ENCODE data around the gene FBXL15. TPM values are rescaled to one million over a fixed set of nuclear protein-coding genes. Genes with fewer than 3 reads are reported as not detected.

Gene FBXL15
- total and polyA plus RNA-seq, 2 experiments from 2014 or later, result 18.5 to 36.1 TPM

- Mint-ChIP-seq H3K27me3 (ENCODE audit: insufficient read depth, low read depth, poor library complexity) (peaks cover 56% of the 10 kb centered on the region), H3K4me1 (peaks cover 31% of the 10 kb centered on the region), H3K27ac (no peak overlapping the region), H3K36me3 (ENCODE audit: low read depth) (peaks cover 2% of the 10 kb centered on the region; the same call in 1 of the 3 replicates), H3K4me3 (peak overlapping the region; percentile 62), H3K9me3 (no peaks in the 10 kb centered on the region)
- Histone ChIP-seq H3K9me2 (ENCODE audit: insufficient read depth) (no peaks in the 10 kb centered on the region), H3K4me3 (peak overlapping the region; percentile 75), H3K27ac (ENCODE audit: low read depth) (no peak overlapping the region), H3K27me3 (ENCODE audit: insufficient read depth) (peaks cover 53% of the 10 kb centered on the region), H3K4me1 (ENCODE audit: insufficient read depth) (peaks cover 16% of the 10 kb centered on the region), H3F3A (replicated peaks; ENCODE audit: low read depth) (peaks cover 7% of the 10 kb centered on the region), H2AFZ (no peak overlapping the region), H3K4me2 (peak overlapping the region; percentile 98), H4K20me1 (replicated peaks; ENCODE audit: insufficient read depth) (no peaks in the 10 kb centered on the region), H3K79me2 (replicated peaks; ENCODE audit: insufficient read depth) (no peaks in the 10 kb centered on the region), H3K36me3 (ENCODE audit: insufficient read depth) (no peaks in the 10 kb centered on the region)
- peak; percentile 53 for TF ChIP-seq EZH2 (IDR thresholded peaks at IDR 0.05; ENCODE audit: low read depth, unreplicated experiment)
- TF ChIP-seq ZNF462 (CRISPR knock-in tag; IDR thresholded peaks at IDR 0.05), result no peak
- ATAC-seq (peak; percentile 28), DNase-seq (ENCODE audit: low spot score) (peak; percentile 64)
Measured at GRCh38 chr10:102408728-102409603, 11.7 kb upstream of the FBXL15 start.
